CD4-positive, alpha-beta T cell treated with Interleukin-1 beta for 1 hour (primary cell): ENCODE results near the gene SRXN1.
A peak's percentile ranks its signal among the peaks of the same experiment; 100 is the strongest.

Experiments used
- DNase-seq, 2 donors: peaks; one replicate each; pipeline ENCODE4 v3.0.0-alpha.2; 2020 to 2022

SRXN1 gene

DNA sequence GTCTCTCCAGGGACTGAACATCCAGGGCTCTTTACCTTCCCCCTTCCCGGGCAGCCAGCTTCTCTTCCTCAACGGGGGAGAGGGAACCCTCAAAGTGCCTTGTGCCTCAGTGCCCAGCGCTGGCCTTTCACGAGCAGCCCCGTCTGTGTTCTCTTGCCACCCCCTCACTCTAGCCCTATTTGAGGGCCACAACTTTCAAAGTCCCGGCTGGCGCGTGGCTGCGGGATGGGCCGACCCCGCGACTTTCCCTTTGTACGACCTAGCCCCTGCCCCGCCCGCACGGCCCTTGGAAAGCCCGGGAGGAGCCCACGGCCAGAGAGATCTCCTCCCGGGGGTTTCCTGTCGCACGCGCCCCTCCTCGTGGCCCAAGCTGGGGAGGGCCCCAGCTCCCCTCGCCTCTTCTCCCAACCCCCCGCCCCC is 22.0 kb upstream of the SRXN1 start:
- no peak for DNase-seq

DNA sequence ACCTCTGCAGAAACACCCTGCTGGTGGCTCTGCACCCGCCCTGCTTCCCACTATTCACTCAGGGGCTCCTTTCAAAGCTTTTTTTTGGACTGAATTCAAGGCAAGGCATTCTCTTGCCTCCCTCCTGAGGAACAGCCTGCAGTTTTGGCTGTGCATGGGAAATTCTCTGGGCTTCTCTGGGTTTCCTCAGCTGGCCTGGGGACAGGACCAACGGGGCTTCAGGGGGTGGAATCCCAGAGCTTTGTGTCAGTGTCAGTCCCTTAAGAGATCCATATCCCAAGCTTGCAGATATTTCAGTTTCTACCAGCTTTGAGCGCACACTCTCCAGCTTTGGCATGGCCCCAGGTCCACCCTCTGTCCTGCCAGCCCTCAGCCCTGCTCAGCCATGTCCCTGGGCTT is 20.6 kb upstream of the SRXN1 start:
- DNase-seq, result no peak

- DNase-seq, result no peak
These were observed 20.1 kb upstream of the SRXN1 start for GRCh38 chr20:672963-673602.

DNA sequence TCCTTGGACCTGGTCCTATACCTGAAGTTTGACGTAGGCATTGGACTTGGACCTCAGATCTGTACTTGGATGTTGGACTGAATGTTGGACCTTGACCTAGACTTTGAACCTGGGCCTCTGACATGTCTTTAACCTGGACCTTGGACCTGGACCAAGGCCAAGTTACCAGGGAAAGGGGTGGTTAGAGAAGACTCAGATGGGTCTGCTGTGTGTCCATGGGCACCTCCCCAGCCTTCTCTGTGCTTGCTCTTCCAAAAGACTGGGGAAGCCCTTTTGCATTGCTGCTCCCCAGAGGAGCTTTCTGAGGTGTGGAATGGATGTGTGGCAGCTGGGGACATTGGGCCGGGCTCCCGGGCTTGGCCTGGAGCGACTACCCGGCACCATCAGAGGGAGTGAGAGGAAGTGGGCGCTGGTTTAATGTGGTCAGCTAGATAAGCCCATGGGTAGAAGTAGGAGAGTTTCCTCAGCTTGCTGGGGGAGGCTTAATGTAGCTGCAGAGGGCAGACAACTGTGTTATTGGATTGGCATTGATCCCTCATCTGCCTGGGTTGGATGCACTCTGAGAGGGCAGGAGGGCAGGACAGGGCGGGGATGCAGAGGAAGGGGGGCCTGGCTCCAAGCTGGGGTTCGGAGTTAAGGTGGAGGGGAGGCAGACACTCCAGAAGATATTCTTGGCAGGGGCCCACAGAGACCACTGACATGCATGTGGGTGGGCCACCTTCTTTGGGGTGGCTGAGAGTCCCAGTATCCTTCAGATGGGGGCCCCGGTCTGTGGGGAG is 18.4 kb upstream of the SRXN1 start:
- DNase-seq, result no peak

GRCh38 chr20:669573-669972 is 16.6 kb upstream of the SRXN1 start:
- no peak for DNase-seq

DNA sequence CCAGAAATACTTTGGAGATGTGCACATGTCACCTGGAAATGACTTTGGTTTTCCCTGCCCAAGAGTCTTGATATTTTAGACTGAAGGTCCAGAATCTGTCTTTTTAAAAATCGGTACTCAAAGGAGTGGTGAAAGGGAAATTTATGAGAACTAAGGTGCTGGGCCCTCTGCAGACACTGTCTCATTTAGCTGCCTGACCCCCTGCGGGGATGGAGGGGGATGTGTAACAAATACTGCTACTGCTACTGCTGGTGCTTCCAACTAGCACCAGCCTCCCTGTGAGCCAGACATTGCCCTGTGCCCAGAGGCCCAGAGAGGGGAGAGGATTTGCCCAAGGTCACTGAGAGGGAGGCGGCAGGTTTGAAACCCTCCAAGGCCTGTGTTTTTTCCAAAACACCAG is 15.6 kb upstream of the SRXN1 start:
- DNase-seq, result no peak

GRCh38 chr20:668050-668449 is 15.1 kb upstream of the SRXN1 start:
- DNase-seq, result no peak

DNA sequence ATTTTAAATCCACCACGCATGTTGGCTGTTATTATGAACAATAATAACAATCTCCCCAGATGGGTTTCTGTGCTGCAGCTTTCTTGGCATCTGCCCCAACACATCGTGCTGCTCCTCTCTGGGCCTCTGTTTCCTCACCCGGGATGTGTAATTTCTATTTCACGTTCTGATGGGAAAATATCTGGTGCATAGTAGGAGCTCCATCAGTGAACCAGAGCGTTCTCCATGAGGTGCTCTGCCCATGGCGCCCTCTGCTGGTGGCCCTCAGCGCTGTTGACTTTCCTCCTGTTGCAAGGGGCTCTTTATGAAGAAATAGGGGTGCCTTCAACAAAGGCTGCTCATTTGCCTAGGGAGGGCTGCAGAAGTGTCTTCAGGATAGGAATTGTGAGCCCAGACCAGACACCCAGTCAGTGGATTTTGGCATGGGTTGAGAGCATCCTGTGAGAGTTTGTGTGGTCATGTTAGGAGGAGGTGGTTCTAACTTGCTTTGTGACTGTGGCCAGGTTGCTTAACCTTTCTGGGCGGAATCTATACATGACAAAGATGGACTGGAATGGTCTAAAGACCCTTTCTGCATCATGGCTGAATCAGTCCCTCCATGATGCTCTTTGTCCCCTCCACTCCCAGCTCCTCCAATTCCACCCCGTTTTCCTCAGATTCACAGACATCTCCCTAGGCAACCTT is 14.5 kb upstream of the SRXN1 start:
- peak; percentile 37 to 57 for DNase-seq

DNA sequence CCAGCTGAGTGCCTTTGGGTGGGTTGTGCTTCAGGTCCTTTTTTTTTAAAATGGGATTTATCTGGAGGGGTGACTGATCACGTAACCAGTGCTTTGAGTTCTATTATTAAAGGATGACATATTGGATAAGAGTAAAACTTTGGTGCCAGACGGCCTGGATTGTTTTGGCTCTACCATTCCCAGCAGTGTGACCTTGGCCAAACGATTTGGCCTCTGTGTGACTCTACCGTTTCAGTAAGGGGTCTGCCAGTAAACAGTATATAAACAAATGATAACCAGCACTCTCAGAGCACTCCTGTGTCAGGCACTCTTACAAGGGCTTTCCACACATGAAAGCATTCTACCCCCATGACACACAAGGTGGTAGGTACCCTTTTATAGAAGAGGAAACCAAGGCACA is 13.9 kb upstream of the SRXN1 start:
- no peak for DNase-seq

GRCh38 chr20:665276-665675 is 12.3 kb upstream of the SRXN1 start:
- DNase-seq, result no peak

DNA sequence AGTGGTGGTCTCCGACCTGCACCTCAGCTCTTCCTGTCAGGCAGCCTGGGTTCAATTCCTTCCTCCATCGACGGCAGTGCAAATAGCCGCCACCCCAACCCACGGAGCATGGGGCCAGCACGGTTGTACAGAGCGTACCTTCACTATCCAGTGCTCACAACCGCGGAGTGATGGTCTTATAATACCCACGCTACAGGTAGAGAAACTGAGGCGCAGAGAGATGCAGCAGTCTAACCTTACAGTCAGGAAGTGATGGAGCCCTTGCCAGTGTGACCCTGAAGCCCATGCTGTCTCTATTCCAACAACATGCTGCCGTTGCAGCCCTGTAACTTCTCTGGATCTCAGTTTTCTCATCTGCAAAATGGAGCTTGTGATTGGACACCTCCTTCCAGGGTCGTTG is 11.6 kb upstream of the SRXN1 start:
- DNase-seq, result no peak

GRCh38 chr20:664151-664550 is 11.2 kb upstream of the SRXN1 start:
- DNase-seq, result no peak

DNA sequence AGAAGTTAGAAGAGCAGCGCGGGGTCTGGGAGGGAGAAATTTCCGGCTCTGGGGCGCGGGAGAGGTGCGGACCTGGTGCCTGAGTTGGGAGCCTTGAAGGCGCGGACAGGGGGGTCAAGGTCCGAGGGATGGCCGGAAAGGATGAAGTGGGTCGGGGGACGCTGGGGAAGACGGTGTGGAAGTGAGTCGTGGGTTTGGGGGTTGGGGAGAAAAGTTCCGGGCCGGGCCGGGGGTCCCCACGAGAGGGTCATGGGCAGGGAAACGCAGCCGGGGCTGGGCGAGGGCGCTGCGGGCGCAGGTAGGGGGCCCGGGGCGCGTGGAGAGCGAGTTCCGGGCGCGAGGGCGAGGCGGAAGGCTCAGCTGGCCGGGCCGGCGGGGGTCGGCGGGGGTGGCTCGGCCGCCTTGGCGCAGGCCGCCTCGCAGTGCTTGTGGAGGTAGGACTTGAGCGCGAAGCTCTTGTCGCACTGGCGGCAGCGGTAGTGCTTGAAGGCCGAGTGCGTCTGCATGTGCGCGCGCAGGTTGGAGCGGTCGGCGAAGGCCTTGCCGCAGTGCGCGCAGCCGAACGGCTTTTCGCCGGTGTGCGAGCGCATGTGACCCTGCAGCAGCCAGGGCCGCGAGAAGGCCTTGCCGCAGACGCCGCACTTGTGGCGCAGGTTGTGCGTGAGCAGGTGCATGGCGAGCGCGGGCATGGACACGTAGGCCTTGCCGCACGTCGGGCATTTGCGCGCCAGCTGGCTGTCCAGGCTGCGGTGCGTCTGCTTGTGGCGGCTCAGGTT is 10.5 kb upstream of the SRXN1 start:
- DNase-seq, result no peak

DNA sequence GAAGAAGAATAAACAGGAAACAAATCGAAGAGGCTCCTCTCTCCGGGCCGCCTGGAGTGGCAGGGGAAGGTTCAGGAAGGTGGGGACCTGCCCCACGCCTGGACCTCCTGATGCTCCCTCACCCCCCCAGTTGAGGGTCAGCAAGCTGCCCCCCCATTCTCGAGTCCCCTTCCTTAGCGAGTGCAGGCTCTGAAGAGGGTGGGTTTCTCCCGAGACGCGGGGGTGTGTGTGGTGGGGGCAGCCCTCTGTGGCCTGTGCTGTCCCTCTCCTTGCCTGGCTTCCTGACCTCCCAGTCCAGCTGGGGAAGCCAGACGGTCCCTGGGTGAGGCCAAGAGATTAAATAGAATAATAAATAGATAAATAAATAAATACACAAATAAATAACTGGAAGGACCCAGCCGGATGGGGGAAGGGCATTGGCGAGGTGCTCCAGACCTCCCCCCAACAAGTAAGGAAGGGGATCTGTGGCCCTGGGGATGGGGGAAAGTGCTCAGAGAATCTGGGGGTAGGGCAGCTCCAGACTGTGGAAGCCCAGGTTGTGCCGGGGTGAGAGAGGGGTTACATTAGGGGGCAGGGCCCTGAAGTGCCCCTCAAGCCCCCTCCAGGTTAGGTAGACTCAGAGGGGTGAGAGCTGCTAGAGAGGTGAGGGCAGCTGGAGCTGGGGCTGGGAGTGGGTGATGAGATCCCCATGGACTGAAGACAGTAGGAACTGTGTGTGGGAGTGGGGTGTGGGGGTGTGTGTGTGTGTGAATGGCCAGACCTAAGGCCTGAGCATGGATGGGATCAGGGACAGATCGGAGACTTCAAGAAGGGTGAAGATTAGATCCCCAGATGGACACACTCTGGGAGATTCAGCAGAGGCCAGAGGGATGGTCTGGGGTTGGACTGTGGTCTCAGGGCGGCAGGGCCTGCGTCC is 9.5 kb upstream of the SRXN1 start:
- no peak for DNase-seq

DNA sequence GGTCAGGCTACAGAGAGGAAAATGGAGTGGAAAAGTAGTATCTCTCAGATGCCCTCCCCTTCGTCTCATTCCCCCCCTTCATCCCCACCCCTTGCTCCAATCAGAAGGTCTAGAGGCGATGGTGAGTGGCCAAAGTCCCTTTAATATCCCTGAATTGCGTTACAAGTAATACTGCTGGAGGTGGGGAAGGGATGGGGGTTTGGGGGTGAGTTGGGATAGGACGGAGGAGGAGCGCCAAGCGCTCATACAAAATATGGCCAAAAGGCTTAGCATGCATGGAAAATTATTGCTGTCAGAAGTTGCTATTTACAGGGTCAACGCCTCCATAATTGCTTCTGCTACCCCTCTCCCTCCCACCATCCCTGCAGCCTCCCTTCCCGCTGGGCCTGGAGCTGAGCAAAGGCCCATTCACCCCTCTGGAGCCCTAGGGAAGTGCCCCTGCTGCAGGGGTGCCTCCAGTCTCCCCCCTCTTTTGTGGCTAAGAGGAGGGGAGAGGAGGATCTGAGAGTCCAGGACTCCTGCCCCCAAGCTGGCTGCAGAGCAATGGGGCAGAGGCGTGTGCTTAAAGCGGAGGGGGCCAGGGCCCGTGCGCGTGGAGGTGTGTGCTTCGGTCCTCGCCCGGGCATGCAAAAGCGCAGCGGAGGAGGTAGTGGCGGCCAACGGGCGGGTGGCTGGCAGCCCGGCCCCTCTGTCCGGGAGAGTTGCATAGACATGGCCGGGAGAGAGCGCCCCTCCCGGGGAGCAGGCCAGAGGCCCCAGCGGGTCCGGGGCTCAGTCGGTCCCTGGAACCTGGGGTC is 8.7 kb upstream of the SRXN1 start:
- no peak for DNase-seq

- DNase-seq, result no peak
These were observed 5.8 kb upstream of the SRXN1 start for GRCh38 chr20:658731-659291.

DNA sequence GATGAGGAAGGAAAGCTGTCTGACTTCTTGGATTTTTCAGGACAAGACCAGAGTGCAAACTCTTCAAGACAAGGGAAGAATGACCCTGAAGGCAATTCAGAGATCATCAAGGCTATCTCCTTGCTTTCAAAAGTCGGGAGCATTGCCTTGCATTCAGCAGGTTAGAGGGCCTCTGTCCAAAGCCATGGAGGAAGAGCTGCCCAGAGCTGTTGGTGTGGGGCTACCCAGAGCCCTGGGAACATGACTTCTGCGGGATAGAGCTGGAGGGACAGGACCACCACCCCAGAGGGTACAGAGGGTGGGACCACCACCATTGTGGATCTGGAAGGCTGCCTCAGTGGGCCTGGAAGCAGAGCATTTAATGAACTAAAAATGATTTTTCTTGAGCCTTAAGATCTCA is 5.2 kb upstream of the SRXN1 start:
- DNase-seq, result no peak

DNA sequence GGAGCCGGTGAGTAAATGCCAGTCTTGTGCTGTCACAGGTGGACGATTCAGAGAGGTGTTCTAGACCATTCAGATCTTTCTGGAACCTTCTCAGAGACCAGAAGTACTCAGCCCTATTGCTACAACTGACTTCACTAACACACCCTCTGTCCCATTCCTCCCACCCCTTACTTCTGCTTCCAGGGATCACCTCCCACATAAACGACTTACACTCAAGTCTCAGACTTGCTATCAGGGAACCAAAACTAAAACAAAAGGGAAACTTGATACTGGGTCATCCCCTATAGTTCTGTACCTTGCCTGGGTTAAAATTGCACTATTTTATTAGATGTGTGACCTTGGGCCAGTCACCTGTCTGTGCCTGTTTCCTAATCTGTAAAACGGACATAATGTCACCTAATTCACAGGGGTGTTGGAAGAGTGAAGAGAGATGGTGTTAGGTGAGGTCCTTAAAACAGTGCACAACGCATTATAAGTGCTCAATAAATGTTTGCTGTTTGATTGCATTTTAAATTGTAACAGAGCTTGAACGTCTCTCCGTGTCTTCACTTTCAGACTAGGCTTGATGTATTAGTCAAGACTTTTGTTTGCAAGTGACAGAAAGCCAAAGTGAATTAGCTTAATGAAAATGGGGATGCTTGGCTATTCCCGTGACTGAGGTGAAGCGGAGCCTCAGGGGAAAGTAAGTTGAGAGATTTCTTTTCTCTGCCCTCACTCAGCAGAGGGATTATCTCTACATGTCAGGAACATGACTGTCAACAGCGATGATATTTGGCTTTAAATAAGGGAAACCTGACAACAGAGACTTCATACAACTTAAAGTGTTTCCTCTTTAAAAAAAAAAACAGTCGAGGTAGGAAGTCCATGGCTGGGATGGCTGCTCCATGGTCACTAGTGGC is 3.0 kb upstream of the SRXN1 start:
- DNase-seq, result no peak

DNA sequence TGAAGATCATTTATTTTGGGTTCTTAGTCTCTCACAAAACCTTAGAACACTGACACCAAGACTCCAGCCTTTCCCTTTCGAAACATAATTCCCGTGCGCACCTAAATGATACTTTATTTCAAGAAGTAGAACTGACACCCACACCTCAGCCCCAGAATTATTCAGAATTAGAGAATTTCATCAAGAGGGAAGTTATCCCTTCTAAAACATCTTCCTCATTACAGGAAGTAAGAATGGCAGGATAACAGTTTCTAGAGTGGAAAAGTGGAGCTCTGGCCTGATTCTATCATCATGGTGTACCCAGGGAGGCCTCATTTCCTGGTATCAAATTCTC is 1.4 kb upstream of the SRXN1 start:
- no peak for DNase-seq
